Measurements from ENCODE around the gene FAM110D.

Gene FAM110D

DNA sequence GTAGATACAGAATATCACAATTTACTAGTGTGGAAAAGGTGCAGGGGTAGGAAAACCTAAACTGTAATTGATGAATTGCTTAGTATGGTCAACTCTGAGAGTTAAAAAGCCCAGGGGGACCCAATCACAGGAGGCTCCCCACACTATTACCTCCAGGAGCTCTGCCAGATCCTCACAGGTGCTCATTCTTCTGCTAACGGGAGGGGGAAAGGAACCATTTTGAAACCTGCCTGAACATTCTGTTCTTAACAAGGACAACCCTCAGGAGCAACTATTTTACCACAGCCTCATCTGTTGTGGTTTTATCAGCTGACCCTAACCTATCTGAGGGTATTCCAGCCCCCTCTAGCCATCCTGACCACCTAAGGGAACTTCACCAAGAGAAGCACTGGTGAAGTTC, 28.2 kb upstream of the FAM110D start:
- DNase-seq: no peak

DNA sequence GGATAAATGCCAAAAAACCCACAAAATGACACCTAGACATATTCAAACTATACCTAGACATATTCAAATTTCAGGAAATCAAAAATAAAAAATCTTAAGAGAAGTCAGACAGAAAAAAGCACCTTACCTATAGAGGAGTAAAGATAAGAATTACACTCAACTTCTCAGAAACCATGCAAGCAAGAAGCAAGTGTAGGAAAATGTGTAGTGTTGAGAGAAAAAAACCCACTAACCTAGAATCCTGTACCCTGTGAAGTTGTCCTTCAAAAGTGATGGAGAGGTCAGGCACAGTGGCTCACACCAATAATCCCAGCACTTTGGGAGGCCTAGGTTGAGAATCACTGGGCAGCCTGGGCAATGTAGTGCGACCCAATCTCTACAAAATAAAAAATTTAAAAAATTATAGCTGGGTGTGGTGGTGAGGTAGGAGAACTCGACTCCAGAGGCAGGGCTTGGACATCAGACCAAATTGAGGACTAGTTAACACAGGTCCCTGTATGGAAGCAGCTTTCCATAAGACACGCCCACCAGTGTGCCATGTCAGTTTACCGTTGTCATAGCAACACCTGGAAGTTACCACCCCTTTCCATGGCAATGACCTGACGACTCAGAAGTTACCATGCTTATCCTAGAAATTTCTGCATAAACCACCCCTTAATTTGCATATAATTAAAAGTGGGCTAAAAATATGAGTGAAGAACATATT, 26.6 kb upstream of the FAM110D start:
- DNase-seq: no peak

DNA sequence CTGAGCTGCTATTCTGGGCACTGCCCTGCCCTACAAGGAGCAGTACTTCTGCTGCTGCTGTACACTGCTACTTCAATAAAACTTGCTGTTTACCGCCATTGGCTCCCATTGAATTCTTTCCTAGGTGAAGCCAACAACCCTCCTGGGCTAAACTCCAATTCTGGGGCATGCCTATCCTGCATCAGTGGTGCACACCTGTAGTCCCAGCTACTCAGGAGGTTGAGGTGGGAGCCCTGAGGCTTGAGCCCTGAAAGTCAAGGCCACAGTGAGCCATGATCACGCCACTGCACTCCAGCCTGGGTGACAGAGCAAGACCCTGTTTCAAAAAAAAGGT, 26.1 kb upstream of the FAM110D start:
- no peak for DNase-seq

GRCh38 chr1:26134466-26134865, 24.4 kb upstream of the FAM110D start:
- no peak for DNase-seq

DNA sequence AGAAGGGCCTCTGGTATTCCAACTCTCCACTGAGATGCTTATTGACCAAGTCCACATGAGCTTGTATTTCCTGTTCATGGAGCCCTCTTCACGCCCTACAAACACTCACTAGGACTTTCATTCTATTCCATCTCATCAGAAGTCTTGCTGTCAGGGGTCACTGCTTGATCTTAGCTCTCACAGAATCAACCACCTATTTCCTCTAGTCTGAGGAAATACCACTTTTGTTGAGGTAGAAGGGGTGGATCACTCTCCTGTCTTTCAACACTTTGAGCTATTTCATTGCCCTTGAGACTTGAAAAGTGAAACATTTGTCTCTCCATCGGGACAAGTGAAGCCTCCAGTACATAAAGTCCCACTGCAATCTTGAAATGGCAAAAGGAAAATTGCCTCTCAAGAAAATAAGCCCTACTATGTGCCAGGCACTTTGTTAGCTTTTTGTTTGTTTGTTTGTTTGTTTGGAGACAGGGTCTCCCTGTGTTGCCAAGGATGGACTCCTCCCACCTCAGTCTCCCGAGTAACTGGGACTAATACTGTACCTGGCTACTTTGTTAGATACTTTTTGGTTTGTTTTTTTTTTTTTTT, 19.8 kb upstream of the FAM110D start:
- no peak for DNase-seq

DNA sequence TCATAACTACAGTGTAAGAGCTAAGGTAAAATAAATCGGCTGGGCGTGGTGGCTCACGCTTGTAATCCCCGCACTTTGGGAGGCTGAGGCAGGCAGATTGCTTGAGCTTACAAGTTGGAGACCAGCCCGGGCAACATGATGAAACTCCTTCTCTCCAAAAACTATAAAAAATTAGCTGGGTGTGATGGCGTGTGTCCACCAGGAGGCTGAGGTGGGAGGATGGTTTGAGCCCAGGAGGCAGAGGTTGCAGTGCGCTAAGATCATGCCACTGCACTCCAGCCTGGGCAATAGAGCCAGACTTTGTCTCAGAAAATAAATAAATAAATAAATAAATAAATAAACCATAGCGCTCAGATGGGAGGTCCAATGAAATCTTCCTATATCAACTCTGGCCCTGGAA, 16.7 kb upstream of the FAM110D start:
- no peak for DNase-seq

DNA sequence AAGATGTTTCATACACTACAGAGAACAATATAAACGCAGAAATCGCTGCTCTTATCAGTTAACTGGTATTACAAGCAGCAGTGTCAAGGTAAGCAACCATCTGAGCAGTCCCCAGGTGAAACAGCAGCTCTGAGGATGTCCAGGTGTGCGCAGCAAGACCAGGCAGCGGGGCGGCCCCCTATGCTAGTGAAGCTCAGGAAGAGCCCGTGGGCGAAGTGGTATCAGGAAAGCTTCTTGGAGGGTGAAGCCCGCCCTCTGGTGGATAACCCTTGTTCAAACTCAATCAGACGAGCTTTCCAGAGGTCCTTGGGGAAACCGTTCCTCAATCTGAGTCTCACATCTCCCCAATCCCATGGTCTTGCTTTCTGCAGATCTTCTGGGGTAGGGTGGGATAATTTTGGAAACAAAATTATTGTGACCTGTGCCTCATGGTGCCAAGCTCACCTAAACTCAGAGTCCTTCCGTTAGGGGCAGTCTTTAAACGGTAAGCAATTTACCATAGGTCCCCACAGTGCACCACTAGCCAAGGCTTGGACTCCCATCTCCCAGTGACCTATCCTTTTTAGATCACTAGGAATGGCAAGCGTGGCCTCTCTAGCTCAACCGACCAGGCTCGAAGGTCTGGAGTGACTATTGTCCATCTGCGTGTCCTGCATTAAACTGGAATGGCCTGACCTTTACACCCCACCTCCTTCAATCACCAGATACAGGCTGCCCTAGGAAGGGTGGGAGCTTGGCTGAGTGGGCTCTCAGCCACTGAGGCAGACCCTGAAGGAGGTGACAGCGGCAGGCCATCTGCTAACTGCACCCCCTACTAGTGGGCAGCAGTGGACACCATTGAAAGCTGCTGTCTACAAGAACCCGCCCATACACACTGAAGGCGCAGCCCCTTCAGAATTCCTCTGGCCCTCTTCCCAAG, 13.6 kb upstream of the FAM110D start:
- no peak for DNase-seq

GRCh38 chr1:26145960-26146294, 13.0 kb upstream of the FAM110D start:
- no peak for DNase-seq

DNA sequence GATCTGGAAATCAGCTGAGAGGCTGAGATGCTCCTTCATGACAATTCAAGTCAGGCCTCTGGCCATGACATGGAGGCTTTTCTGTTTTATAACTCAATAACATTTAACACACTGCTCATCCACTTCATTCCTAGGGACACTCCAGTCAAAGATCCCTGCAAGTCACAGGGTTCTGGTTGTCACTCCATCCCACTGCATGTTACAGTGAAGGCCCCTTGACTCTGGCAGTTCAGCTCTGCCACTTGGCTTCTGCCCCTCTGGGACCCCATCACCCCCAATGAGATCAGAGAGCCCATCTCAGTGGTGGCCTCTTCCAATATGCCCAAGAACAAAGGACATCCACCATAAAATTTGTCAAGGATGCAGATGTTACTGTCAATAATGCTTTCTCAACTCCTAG, 10.0 kb upstream of the FAM110D start:
- DNase-seq: no peak

- DNase-seq: no peak
Observed at GRCh38 chr1:26153966-26154532, 4.8 kb upstream of the FAM110D start.

DNA sequence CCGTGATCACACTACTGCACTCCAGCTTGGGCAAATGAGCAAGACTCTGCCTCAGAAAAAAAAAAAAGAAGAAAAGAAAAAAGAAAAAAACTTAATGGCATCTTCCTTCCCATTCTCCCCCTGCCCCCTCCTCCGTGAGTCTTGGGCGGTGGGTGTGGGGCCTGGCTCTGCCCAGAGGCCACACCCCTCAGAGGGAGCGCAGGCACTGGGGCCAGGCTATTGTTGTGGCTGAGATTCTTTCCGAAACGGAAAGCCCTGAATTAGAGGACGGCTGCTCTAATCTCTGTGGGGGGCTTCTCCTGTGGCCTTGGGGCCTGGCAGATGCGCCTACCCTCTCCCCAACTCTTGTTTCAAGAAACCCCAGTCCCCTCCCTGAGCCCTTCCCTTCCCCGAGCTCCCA, 4.1 kb upstream of the FAM110D start:
- DNase-seq: no peak

DNA sequence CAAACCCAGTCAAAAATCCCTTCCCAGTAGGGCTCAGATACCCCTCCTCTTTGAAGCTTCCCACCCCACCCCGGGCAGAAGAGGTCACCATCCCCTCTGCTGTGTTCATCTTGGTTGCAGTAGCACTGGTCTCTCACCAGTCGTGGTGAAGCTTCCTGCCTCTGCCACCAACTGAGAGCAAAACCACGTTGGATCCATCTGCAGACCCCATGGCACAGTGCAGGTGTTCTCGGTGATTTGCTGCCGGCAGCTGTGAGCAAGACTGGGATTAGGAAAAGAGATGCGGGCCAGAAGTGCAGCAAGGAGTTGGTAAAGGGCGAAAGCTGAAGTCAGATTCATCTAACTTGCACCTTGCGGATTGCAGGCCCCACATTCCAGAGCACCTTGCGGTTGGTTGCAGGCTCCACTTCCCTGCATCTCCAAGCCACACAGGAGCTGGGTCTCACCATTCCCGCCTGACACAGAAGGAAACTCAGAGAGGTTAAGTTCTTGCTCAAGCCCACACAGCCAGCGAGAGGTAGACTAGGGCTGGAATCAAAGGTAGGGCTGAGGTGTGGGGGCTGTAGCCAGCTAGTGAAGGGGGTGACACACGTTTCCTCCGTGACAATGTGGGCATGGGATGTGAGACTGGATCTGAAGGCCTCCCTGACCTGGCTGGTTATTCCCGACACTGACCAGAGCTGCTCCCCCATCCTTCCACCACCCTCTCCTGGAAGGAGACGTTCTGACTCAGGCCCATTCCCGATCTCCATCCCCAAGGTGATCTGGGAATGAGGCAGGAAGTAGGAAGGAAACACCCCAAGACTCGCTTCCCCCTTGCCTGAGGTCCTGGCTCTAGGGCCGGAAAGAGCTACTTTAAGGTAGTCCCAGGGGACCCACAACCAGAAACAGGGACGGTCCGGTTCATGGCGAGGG, 3.3 kb upstream of the FAM110D start:
- DNase-seq: no peak

DNA sequence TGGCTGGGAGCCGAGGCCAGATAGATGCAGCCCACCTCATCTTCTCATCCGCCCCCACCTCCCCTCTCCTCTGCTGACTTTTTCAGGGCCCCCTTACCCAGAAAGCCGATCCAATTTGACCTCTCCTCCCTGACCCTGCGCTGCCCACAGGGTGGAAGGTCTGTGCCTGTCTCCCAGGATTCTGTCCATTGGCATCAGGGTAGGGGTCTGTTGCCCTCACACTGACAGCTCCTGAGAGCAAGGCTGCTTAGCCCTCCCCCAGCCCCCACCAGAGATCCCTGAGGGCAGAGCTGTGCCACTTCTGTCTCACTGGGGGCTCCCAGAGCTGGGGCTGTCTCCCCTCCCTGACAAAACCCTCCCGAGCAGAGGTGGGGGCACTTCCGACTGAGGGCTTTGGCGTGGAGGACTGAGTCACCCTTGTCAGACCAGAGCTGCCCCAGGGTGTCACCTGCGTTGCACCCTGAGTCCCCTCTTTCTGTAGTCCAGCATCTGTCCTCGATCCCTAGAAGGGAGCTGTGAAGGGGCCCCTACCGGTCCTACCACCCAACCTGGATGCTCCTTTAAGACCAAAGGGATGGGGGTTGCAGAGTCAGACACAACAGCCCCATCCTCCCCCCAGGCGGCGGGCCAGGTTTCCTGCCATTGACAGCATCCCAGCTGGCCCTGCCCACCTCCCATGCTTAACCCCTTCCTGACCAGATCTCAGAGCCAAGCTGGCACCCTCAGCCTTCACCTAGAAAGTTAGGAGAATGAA, 2.4 kb upstream of the FAM110D start:
- DNase-seq: no peak

DNA sequence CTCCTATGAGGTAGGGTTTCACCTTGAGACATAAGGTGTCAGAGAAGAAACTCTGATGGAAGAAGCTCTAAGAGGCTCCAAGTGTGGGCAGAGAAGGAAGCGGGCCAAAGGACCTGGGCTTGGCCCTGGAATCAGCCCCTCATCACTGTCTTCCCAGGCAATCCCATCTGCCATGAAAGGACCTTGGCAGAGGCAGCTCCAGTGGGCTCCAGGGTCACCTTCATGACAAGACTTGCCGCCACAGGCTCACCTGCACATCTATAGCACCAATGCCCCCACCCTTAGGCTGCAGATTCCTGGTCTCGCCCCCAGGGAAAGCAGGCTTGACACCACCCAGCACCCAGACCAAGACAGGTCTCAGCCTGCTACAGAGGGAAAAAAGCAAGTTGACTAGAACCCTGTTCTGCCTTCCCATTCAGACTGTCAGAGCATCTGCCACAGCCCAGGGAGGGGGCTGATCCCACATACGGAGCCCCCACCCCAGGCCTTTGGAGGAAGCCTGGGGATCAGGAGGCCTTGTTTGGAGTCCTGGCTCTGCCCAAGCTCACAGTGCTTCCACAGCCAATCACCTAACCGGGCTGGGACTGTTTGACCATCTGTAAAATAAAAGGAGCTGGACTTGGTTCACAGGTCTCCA, 490 bp upstream of the FAM110D start:
- DNase-seq: no peak

DNA sequence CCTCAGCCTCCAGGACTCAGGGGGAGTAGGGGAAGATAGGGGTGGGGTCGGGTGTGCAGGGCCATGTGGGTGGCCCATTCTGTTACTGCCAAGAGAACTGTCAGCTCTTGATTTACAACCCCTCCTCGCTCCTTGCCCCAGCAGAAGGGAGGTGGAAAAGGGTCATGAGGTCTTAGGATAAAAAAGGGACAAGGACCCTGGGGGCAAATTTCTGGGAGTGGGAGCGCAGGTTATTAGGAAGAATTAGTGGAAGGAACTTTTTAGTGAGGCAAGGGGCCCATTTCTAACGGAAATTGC, 812 bp downstream of the FAM110D start:
- no peak for DNase-seq

DNA sequence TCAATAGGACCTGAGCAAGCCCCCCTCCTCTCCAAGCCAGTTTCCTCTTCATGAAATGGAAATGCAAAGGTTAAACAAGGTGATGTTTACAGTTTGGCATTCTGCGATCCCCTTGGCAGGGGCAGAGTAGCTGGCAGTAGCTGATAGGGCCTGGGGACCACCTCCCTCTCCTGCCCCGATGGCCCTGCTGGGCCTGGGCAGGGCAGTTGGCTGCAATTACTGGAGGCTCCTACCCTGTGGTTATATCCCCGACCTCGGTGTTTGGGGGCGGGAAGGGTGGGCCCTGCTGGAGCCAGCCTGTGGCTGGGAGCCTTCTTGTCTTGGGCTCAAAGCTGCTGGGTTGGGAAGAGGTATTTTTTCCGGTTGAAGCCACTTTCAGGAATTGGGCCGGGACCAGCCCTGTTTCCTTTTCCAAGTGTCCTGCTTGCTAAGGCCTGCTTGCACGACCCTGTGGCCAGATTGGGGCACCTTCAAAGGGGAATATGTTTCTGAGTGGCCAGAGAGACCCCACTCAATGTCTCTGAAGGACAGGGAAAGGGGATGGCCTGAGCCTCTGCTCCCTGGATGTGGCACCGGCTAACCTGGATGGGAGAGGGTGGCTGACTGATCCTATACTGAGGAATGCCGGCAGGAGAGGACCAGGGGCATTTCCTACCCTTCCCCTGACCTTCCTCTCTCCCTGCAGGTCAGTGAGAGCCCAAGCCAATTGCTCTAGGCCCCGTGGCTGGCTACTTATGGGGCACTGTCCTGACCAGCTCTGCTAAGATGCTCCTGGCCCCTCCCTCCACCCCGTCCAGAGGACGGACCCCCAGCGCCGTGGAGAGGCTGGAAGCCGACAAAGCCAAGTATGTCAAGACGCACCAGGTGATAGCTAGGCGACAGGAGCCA, 1.9 kb downstream of the FAM110D start:
- DNase-seq: no peak

DNA sequence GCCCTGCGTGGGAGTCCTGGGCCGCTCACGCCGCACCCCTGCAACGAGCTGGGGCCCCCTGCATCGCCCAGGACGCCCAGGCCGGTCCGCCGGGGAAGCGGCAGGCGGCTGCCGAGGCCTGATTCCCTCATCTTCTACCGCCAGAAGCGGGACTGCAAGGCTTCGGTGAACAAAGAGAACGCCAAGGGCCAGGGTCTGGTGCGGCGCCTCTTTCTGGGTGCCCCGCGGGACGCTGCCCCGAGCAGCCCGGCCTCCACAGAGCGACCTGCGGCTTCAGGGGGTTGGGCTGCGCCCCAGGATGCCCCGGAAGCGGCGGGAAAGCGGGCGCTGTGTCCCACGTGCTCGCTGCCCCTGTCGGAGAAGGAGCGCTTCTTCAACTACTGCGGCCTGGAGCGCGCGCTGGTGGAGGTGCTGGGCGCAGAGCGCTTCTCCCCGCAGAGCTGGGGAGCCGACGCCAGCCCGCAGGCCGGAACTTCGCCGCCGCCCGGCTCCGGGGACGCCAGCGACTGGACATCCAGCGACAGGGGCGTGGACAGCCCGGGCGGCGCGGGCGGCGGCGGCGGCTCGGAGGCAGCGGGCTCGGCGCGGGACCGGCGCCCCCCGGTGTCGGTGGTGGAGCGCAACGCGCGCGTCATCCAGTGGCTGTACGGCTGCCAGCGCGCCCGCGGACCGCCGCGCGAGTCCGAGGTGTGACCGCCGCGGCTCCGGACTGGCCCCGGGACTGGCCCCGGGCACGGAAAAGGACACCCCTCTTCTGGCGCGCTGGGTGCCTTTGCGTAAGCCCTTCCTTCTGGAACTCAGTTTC, 2.7 kb downstream of the FAM110D start:
- DNase-seq: no peak

- DNase-seq: no peak
Observed at GRCh38 chr1:26162220-26162709, 3.4 kb downstream of the FAM110D start.

DNA sequence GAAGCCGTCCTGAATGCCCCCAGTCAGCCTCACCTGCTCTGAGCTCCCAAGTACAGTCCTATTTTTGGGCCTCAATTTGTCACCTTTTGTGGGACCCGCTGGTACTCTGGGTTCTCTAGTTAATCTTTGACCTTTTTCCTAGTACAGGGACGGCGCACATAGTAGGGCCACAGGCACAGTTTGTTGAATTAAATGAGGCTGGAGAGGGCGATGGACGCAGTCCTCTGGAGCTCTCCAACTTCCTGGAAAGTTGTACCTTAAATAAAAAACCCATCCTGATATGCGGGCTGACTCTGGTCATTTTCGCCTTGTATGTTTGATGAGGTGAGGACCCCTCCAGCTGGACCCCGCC, 4.8 kb downstream of the FAM110D start:
- no peak for DNase-seq
